ENCODE data around the gene NPHS1. TPM values are rescaled to one million over a fixed set of nuclear protein-coding genes. Genes with fewer than 3 reads are reported as not detected.

Gene NPHS1
- total RNA-seq, 4 donors from 2014 or later, result not detected

- peaks cover 37% of the 10 kb centered on the region for H3K27me3 ChIP-seq
- no peak overlapping the region for H3K27ac ChIP-seq
- no peaks in the 10 kb centered on the region for H3K9me3 ChIP-seq
- H3K4me1 ChIP-seq, result no peaks in the 10 kb centered on the region
- WGBS, result 62% methylated on average over 10 of the region's 18 CpGs
- no peak for DNase-seq (ENCODE audit: low spot score in 2 of 2)
- H3K4me3 ChIP-seq, result no peak overlapping the region
- H3K36me3 ChIP-seq, result no peaks in the 10 kb centered on the region
- no peak for TF ChIP-seq POLR2A (IDR thresholded peaks at IDR 0.05)
- no peak for TF ChIP-seq CTCF (IDR thresholded peaks at IDR 0.05)
- TF ChIP-seq POLR2AphosphoS5 (IDR thresholded peaks at IDR 0.05), result no peak
- TF ChIP-seq EP300 (IDR thresholded peaks at IDR 0.05), result no peak
Measured at GRCh38 chr19:35811317-35812219, 40.7 kb downstream of the NPHS1 start.

- Histone ChIP-seq H3K27ac (no peak overlapping the region), H3K36me3 (no peaks in the 10 kb centered on the region), H3K4me3 (no peak overlapping the region), H3K9me3 (no peaks in the 10 kb centered on the region), H3K4me1 (no peaks in the 10 kb centered on the region), H3K27me3 (peaks cover 31% of the 10 kb centered on the region)
- DNase-seq (ENCODE audit: low spot score in 2 of 2), result no peak
- 88% methylated on average over 5 of the region's 5 CpGs for WGBS
- TF ChIP-seq POLR2AphosphoS5 (IDR thresholded peaks at IDR 0.05) (no peak), CTCF (IDR thresholded peaks at IDR 0.05) (no peak), POLR2A (IDR thresholded peaks at IDR 0.05) (no peak), EP300 (IDR thresholded peaks at IDR 0.05) (no peak)
Measured at GRCh38 chr19:35807633-35808032, 44.7 kb downstream of the NPHS1 start.

- H3K4me1 ChIP-seq, result no peaks in the 10 kb centered on the region
- 95% methylated on average over 17 of the region's 18 CpGs for WGBS
- H3K9me3 ChIP-seq, result no peaks in the 10 kb centered on the region
- H3K4me3 ChIP-seq, result no peak overlapping the region
- no peak for DNase-seq (ENCODE audit: low spot score in 2 of 2)
- H3K27ac ChIP-seq, result no peak overlapping the region
- TF ChIP-seq POLR2AphosphoS5 (IDR thresholded peaks at IDR 0.05) (no peak), EP300 (IDR thresholded peaks at IDR 0.05) (no peak), CTCF (IDR thresholded peaks at IDR 0.05) (no peak), POLR2A (IDR thresholded peaks at IDR 0.05) (no peak)
- no peaks in the 10 kb centered on the region for H3K36me3 ChIP-seq
- peaks cover 22% of the 10 kb centered on the region for H3K27me3 ChIP-seq
Measured at GRCh38 chr19:35806597-35806996, 45.7 kb downstream of the NPHS1 start.

GRCh38 chr19:35805526-35806102 is 46.7 kb downstream of the NPHS1 start:
- no peaks in the 10 kb centered on the region for H3K4me1 ChIP-seq
- TF ChIP-seq POLR2AphosphoS5 (IDR thresholded peaks at IDR 0.05) (no peak), EP300 (IDR thresholded peaks at IDR 0.05) (no peak), POLR2A (IDR thresholded peaks at IDR 0.05) (no peak), CTCF (IDR thresholded peaks at IDR 0.05) (no peak)
- 64% methylated on average over 5 of the region's 5 CpGs for WGBS
- H3K27me3 ChIP-seq, result peaks cover 21% of the 10 kb centered on the region
- DNase-seq (ENCODE audit: low spot score in 2 of 2), result no peak
- H3K36me3 ChIP-seq, result no peaks in the 10 kb centered on the region
- no peaks in the 10 kb centered on the region for H3K9me3 ChIP-seq
- H3K27ac ChIP-seq, result no peak overlapping the region
- no peak overlapping the region for H3K4me3 ChIP-seq

GRCh38 chr19:35801828-35802227 is 50.5 kb downstream of the NPHS1 start:
- no peak overlapping the region for H3K27ac ChIP-seq
- H3K27me3 ChIP-seq, result peaks cover 27% of the 10 kb centered on the region
- H3K4me1 ChIP-seq, result no peaks in the 10 kb centered on the region
- no peaks in the 10 kb centered on the region for H3K9me3 ChIP-seq
- H3K4me3 ChIP-seq, result no peak overlapping the region
- H3K36me3 ChIP-seq, result no peaks in the 10 kb centered on the region
- no peak for DNase-seq (ENCODE audit: low spot score in 2 of 2)
- TF ChIP-seq POLR2A (IDR thresholded peaks at IDR 0.05) (no peak), EP300 (IDR thresholded peaks at IDR 0.05) (no peak), CTCF (IDR thresholded peaks at IDR 0.05) (no peak), POLR2AphosphoS5 (IDR thresholded peaks at IDR 0.05) (no peak)
- WGBS, result 53% methylated on average over 3 of the region's 3 CpGs
